Liver (tissue), 3 donors: Measurements from ENCODE around the gene PANX1.
A peak's percentile ranks its signal among the peaks of the same experiment; 100 is the strongest.

Source experiments
- EGR1 ChIP-seq, 2 donors: IDR thresholded peaks; 2 replicates each; pipeline ENCODE4 v1.6.1; 2016 to 2018; ENCODE audit warnings: antibody characterized with exemption in 2 of 2, low read depth in 2 of 2
- FOXA1 ChIP-seq: IDR thresholded peaks from 2 replicates; pipeline ENCODE4 v1.6.1; 2016; ENCODE audit warnings: antibody characterized with exemption
- HNF4G ChIP-seq: IDR thresholded peaks from 2 replicates; pipeline ENCODE4 v1.6.1; 2016; ENCODE audit warnings: antibody characterized with exemption
- NR2F2 ChIP-seq: IDR thresholded peaks from 2 replicates; pipeline ENCODE4 v1.6.1; 2016; ENCODE audit warnings: antibody characterized with exemption
- RAD21 ChIP-seq, 2 donors: IDR thresholded peaks; 2 replicates each; pipeline ENCODE4 v1.6.1; 2016; ENCODE audit warnings: antibody characterized with exemption in 2 of 2, mild to moderate bottlenecking in 2 of 2
- RXRA ChIP-seq, 2 donors: IDR thresholded peaks; 2 replicates each; pipeline ENCODE4 v1.6.1; 2017 to 2018; ENCODE audit warnings: antibody characterized with exemption in 2 of 2, mild to moderate bottlenecking in 1 of 2
- SP1 ChIP-seq: IDR thresholded peaks from 2 replicates; pipeline ENCODE4 v1.6.1; 2018; ENCODE audit warnings: antibody characterized with exemption, mild to moderate bottlenecking
- TAF1 ChIP-seq: conservative IDR thresholded peaks from 2 replicates; pipeline ENCODE4 v1.6.1; 2016; ENCODE audit warnings: antibody characterized with exemption, mild to moderate bottlenecking
- YY1 ChIP-seq: IDR thresholded peaks from 2 replicates; pipeline ENCODE4 v1.6.1; 2016; ENCODE audit warnings: antibody characterized with exemption, mild to moderate bottlenecking
- TF ChIP-seq, protein P1 (sequence below): fragments of 150-350 bp; IDR thresholded peaks from 2 replicates; pipeline ENCODE4 v1.5.1; 2017; ENCODE audit warnings: improper control_type of control experiment, low read depth, low read length; ENCODE audit not compliant: missing input control
- TF ChIP-seq, protein P2 (sequence below): IDR thresholded peaks from 2 replicates; pipeline ENCODE4 v1.6.1; 2016; ENCODE audit warnings: antibody characterized with exemption
- TF ChIP-seq, protein P3 (sequence below): IDR thresholded peaks from 2 replicates; pipeline ENCODE4 v1.6.1; 2016; ENCODE audit warnings: antibody characterized with exemption, mild to moderate bottlenecking
- TF ChIP-seq, protein P4 (sequence below): IDR thresholded peaks from 2 replicates; pipeline ENCODE4 v1.6.1; 2016; ENCODE audit warnings: antibody characterized with exemption
- TF ChIP-seq, protein P5 (sequence below): IDR thresholded peaks from 2 replicates; pipeline ENCODE4 v1.6.1; 2016; ENCODE audit warnings: antibody characterized with exemption
- donor health status: healthy.
- donor health status: healthy.

DNA sequence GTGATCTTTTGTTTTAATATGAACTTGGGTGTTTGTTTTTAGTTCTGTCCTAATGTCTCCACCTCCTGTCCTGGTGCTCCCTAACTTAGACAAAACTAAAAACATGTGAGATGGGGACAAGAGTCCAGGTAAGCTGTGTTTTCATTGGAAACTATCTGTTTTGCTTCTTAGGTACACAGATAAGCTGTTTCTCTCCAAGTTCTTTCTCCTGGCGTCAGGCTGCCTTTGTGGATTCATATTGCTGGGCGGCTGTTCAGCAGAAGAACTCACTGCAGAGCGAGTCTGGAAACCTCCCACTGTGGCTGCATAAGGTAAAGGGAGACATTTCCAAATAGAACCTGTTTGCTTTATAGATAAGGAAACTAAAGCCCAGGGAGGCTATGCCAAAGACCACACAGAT, 24.7 kb downstream of the PANX1 start:
- TF ChIP-seq, protein P1, sequence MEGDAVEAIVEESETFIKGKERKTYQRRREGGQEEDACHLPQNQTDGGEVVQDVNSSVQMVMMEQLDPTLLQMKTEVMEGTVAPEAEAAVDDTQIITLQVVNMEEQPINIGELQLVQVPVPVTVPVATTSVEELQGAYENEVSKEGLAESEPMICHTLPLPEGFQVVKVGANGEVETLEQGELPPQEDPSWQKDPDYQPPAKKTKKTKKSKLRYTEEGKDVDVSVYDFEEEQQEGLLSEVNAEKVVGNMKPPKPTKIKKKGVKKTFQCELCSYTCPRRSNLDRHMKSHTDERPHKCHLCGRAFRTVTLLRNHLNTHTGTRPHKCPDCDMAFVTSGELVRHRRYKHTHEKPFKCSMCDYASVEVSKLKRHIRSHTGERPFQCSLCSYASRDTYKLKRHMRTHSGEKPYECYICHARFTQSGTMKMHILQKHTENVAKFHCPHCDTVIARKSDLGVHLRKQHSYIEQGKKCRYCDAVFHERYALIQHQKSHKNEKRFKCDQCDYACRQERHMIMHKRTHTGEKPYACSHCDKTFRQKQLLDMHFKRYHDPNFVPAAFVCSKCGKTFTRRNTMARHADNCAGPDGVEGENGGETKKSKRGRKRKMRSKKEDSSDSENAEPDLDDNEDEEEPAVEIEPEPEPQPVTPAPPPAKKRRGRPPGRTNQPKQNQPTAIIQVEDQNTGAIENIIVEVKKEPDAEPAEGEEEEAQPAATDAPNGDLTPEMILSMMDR, result no peak
- peak; percentile 62 for TF ChIP-seq RAD21 (IDR thresholded peaks at IDR 0.05)
- peak; percentile 74 for TF ChIP-seq YY1
- TF ChIP-seq, protein P2, sequence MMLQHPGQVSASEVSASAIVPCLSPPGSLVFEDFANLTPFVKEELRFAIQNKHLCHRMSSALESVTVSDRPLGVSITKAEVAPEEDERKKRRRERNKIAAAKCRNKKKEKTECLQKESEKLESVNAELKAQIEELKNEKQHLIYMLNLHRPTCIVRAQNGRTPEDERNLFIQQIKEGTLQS, result no peak
- no peak for TF ChIP-seq NR2F2
- TF ChIP-seq, protein P3, sequence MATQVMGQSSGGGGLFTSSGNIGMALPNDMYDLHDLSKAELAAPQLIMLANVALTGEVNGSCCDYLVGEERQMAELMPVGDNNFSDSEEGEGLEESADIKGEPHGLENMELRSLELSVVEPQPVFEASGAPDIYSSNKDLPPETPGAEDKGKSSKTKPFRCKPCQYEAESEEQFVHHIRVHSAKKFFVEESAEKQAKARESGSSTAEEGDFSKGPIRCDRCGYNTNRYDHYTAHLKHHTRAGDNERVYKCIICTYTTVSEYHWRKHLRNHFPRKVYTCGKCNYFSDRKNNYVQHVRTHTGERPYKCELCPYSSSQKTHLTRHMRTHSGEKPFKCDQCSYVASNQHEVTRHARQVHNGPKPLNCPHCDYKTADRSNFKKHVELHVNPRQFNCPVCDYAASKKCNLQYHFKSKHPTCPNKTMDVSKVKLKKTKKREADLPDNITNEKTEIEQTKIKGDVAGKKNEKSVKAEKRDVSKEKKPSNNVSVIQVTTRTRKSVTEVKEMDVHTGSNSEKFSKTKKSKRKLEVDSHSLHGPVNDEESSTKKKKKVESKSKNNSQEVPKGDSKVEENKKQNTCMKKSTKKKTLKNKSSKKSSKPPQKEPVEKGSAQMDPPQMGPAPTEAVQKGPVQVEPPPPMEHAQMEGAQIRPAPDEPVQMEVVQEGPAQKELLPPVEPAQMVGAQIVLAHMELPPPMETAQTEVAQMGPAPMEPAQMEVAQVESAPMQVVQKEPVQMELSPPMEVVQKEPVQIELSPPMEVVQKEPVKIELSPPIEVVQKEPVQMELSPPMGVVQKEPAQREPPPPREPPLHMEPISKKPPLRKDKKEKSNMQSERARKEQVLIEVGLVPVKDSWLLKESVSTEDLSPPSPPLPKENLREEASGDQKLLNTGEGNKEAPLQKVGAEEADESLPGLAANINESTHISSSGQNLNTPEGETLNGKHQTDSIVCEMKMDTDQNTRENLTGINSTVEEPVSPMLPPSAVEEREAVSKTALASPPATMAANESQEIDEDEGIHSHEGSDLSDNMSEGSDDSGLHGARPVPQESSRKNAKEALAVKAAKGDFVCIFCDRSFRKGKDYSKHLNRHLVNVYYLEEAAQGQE, result peak; percentile 65
- peak; percentile 86 for TF ChIP-seq SP1
- peak; percentile 57 for TF ChIP-seq FOXA1
- TF ChIP-seq, protein P4, sequence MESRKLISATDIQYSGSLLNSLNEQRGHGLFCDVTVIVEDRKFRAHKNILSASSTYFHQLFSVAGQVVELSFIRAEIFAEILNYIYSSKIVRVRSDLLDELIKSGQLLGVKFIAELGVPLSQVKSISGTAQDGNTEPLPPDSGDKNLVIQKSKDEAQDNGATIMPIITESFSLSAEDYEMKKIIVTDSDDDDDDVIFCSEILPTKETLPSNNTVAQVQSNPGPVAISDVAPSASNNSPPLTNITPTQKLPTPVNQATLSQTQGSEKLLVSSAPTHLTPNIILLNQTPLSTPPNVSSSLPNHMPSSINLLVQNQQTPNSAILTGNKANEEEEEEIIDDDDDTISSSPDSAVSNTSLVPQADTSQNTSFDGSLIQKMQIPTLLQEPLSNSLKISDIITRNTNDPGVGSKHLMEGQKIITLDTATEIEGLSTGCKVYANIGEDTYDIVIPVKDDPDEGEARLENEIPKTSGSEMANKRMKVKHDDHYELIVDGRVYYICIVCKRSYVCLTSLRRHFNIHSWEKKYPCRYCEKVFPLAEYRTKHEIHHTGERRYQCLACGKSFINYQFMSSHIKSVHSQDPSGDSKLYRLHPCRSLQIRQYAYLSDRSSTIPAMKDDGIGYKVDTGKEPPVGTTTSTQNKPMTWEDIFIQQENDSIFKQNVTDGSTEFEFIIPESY, result peak; percentile 81
- peak; percentile 74 for TF ChIP-seq HNF4G
- TF ChIP-seq TAF1, result no peak
- TF ChIP-seq RXRA (IDR thresholded peaks at IDR 0.05), result peak; percentile 76 to 84
- TF ChIP-seq, protein P5, sequence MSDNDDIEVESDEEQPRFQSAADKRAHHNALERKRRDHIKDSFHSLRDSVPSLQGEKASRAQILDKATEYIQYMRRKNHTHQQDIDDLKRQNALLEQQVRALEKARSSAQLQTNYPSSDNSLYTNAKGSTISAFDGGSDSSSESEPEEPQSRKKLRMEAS, result peak; percentile 83
- peak in 1 of 2 donors; percentile 40 for TF ChIP-seq EGR1 (IDR thresholded peaks at IDR 0.05; ENCODE audit: low read depth in 2 of 2)
